HepG2 (cell line): ENCODE measurements around the gene KIF26B. TPM values are rescaled to one million over a fixed set of nuclear protein-coding genes. Genes with fewer than 3 reads are reported as not detected.

Source experiments
- ATAC-seq: fragments of 200-7000 bp; cut with Tn5 transposase; 3 replicates; pipeline ENCODE4 v1.9.1; 2020; ENCODE audit warnings: mild to moderate bottlenecking, moderate library complexity
- BruUV-seq: library from RNA; stranded (reverse); fragments of 400-500 nt; replicated peaks from 2 replicates; lab custom pipeline; 2021; lab: Mats Ljungman, UMichigan
- CTCF ChIA-PET: fragments of 300-600 bp; formaldehyde crosslinking; extraction: SDS; loops from one replicate; lab custom pipeline; 2021; ENCODE audit warnings: low total read pairs, inconsistent platforms, low intra/inter-chr PET ratio; lab: Yijun Ruan, JAX
- POLR2A ChIA-PET: fragments of 350-600 bp; sonication (Branson Sonifier 250); formaldehyde crosslinking; loops from one replicate; lab custom pipeline; 2020; ENCODE audit warnings: antibody characterized with exemption, inconsistent platforms; lab: Yijun Ruan, JAX
- DNase-seq: peaks from one replicate; pipeline ENCODE4 v3.0.0-alpha.2; 2015; ENCODE audit warnings: low spot score
- FAIRE-seq: peaks from 3 replicates; lab custom pipeline; 2011; peaks lifted over from hg19 to GRCh38; lab: Jason Lieb, UNC
- H2AFZ ChIP-seq: one replicate; pipeline ENCODE4 v1.6.1; 2011; ENCODE audit warnings: low read length, inconsistent platforms
- H3K27ac ChIP-seq: fragments of 300-600 bp; 3 replicates; pipeline ENCODE4 v1.8.0; 2011; ENCODE audit warnings: mixed run types, mild to moderate bottlenecking, mixed read lengths, low read length, inconsistent platforms; ENCODE audit not compliant: insufficient read depth; ENCODE audit errors: extremely low read length
- H3K27me3 ChIP-seq, 2 experiments: fragments of 200-600 bp in 1 of 2; 2 replicates in 1 of 2; 3 replicates in 1 of 2; pipeline versions ENCODE4 v1.6.0 to v1.8.0; 2011; ENCODE audit warnings: low read length in 2 of 2, mild to moderate bottlenecking in 2 of 2, moderate library complexity in 2 of 2, inconsistent platforms in 1 of 2; ENCODE audit not compliant: insufficient read depth in 2 of 2, control insufficient read depth in 1 of 2
- H3K36me3 ChIP-seq, 2 experiments: fragments of 200-600 bp in 1 of 2; replicated peaks in 1 of 2; 2 replicates in 1 of 2; 3 replicates in 1 of 2; pipeline versions ENCODE4 v1.5.1 to v1.8.0; 2011; ENCODE audit warnings: low read length in 2 of 2, inconsistent platforms in 1 of 2; ENCODE audit not compliant: insufficient read depth in 2 of 2, control insufficient read depth in 1 of 2
- H3K4me1 ChIP-seq: 2 replicates; pipeline ENCODE4 v1.5.1; 2012; ENCODE audit warnings: low read length, inconsistent platforms; ENCODE audit not compliant: insufficient read depth
- H3K4me2 ChIP-seq: 2 replicates; pipeline ENCODE4 v1.6.0; 2011; ENCODE audit warnings: low read depth, low read length, inconsistent platforms
- H3K4me3 ChIP-seq, 3 experiments: fragments of 200-600 bp in 1 of 3; sonication (generic), shearing (Covaris generic) in 1 of 3; replicated peaks in 1 of 3; 2 replicates each; pipeline ENCODE4 v1.5.1; 2011 to 2016; ENCODE audit warnings: low read length in 3 of 3, inconsistent platforms in 2 of 3, low read depth in 2 of 3, mild to moderate bottlenecking in 2 of 3, control low read depth in 1 of 3, mixed read lengths in 1 of 3; ENCODE audit not compliant: insufficient read depth in 1 of 3
- H3K79me2 ChIP-seq: one replicate; pipeline ENCODE4 v1.6.1; 2011; ENCODE audit warnings: low read length, inconsistent platforms; ENCODE audit not compliant: insufficient read depth
- H3K9ac ChIP-seq: 2 replicates; pipeline ENCODE4 v1.6.0; 2011; ENCODE audit warnings: mild to moderate bottlenecking, low read depth, low read length, inconsistent platforms; ENCODE audit not compliant: insufficient read depth
- H3K9me3 ChIP-seq: 2 replicates; pipeline ENCODE4 v1.5.1; 2012; ENCODE audit warnings: mild to moderate bottlenecking, low read length
- H4K20me1 ChIP-seq: 2 replicates; pipeline ENCODE4 v1.6.0; 2011; ENCODE audit warnings: inconsistent platforms, mild to moderate bottlenecking, low read length, moderate library complexity; ENCODE audit not compliant: insufficient read depth
- BRF2 ChIP-seq: sonication (generic); formaldehyde crosslinking; IDR thresholded peaks from 2 replicates; pipeline ENCODE4 v1.8.1; 2022; ENCODE audit warnings: mild to moderate bottlenecking, missing genetic modification reagents
- DNMT3B ChIP-seq: conservative IDR thresholded peaks from 2 replicates; pipeline ENCODE4 v1.6.1; 2016; ENCODE audit warnings: missing biosample characterization, control low read depth
- FOXA3 ChIP-seq: IDR thresholded peaks from 2 replicates; pipeline ENCODE4 v1.6.1; 2016; ENCODE audit warnings: missing genetic modification reagents, missing compliant biosample characterization
- JUNB ChIP-seq: sonication (generic); formaldehyde crosslinking; IDR thresholded peaks from 2 replicates; pipeline ENCODE4 v1.8.0; 2022; ENCODE audit warnings: missing genetic modification reagents, mild to moderate bottlenecking, borderline replicate concordance
- KDM6A ChIP-seq: IDR thresholded peaks from 2 replicates; pipeline ENCODE4 v1.6.1; 2016; ENCODE audit warnings: low read depth
- PRPF4 ChIP-seq: fragments of 200-400 bp; formaldehyde crosslinking; IDR thresholded peaks from 2 replicates; pipeline ENCODE4 v1.6.1; 2016; ENCODE audit warnings: low read length, low read depth; ENCODE audit not compliant: poor library complexity, severe bottlenecking
- RERE ChIP-seq: IDR thresholded peaks from 2 replicates; pipeline ENCODE4 v1.6.1; 2016; ENCODE audit warnings: low read depth, missing genetic modification reagents, missing compliant biosample characterization
- SRSF9 ChIP-seq: fragments of 200-400 bp; formaldehyde crosslinking; IDR thresholded peaks from 2 replicates; pipeline ENCODE4 v1.6.1; 2018; ENCODE audit warnings: borderline replicate concordance, mild to moderate bottlenecking, low read depth, low read length; ENCODE audit not compliant: insufficient read depth, poor library complexity, severe bottlenecking
- THAP8 ChIP-seq: sonication (generic); formaldehyde crosslinking; IDR thresholded peaks from 2 replicates; pipeline ENCODE4 v1.5.1; 2020; ENCODE audit warnings: missing genetic modification reagents, mild to moderate bottlenecking, borderline replicate concordance
- ZEB1 ChIP-seq: IDR thresholded peaks from 2 replicates; pipeline ENCODE4 v1.6.1; 2012; ENCODE audit warnings: mild to moderate bottlenecking, low read depth, inconsistent platforms; ENCODE audit not compliant: insufficient replicate concordance
- ZNF10 ChIP-seq: sonication (generic); formaldehyde crosslinking; IDR thresholded peaks from 2 replicates; pipeline ENCODE4 v1.4.0; 2020; ENCODE audit warnings: mild to moderate bottlenecking, low read depth, missing genetic modification reagents, borderline replicate concordance
- ZNF362 ChIP-seq: sonication (generic); formaldehyde crosslinking; IDR thresholded peaks from 2 replicates; pipeline ENCODE4 v1.4.0; 2020; ENCODE audit warnings: missing genetic modification reagents, mild to moderate bottlenecking, borderline replicate concordance
- ZNF598 ChIP-seq: sonication (generic); formaldehyde crosslinking; IDR thresholded peaks from 2 replicates; pipeline ENCODE4 v1.5.1; 2020; ENCODE audit warnings: mild to moderate bottlenecking, missing genetic modification reagents, borderline replicate concordance
- ZNF777 ChIP-seq: sonication (generic); formaldehyde crosslinking; IDR thresholded peaks from 2 replicates; pipeline ENCODE4 v1.4.0; 2020; ENCODE audit warnings: missing genetic modification reagents
- WGBS: methylation state at CpG from one replicate; pipeline ENCODE4 v1.1.6; 2017; ENCODE audit warnings: low lambda C conversion rate; 5-methylcytosine and 5-hydroxymethylcytosine counted together
- in situ Hi-C: cut with HindIII; loops from 2 replicates; pipeline ENCODE4 v1.10.0; 2017; ENCODE audit warnings: low pct_unique_long_range_greater_than_20kb; ENCODE audit not compliant: extremely low pct_ligation_motif_present
- intact Hi-C: fragments of 100-400 bp; cut with micrococcal nuclease; formaldehyde crosslinking; loops from one replicate; pipeline ENCODE4 v1.10.0; 2022; ENCODE audit not compliant: unreplicated experiment
- polyA plus RNA-seq, 8 experiments: library from polyadenylated mRNA; depleted of rRNA in 3 of 8; stranded (reverse) in 7 of 8; unstranded in 1 of 8; fragments of >200 nt; fragmentation: Illumina TruSeq in 4 of 8; extraction: Trizol in 4 of 8; gene quantifications; 2 replicates each; pipeline versions ENCODE4 v1.2.1 to v1.2.3, GENCODE V29; 2011 to 2016; ENCODE audit warnings: low read depth in 4 of 8, missing spikeins in 1 of 8, mixed read lengths in 1 of 8; ENCODE audit not compliant: insufficient read depth in 1 of 8
- total RNA-seq, 5 experiments: library from RNA; depleted of rRNA; stranded (reverse); fragments of >200 nt; fragmentation: Illumina TruSeq; extraction: Trizol; gene quantifications; 2 replicates each; pipeline ENCODE4 v1.2.3, GENCODE V29; 2016; ENCODE audit warnings: low read depth in 1 of 5

KIF26B gene
- total and polyA plus RNA-seq, 2 of the 13 experiments (the other 11 are each of a cell fraction or from before 2014, with no cell fraction given): 0.08 to 0.09 TPM

- BruUV-seq: no TSS peak
- Histone ChIP-seq H3K9me3 (no peaks in the 10 kb centered on the region), H3K4me2 (no peak overlapping the region), H4K20me1 (no peaks in the 10 kb centered on the region), H2AFZ (no peak overlapping the region), H3K79me2 (no peaks in the 10 kb centered on the region), H3K4me3 (no peak overlapping the region), H3K4me1 (peaks cover 61% of the 10 kb centered on the region), H3K27ac (no peak overlapping the region), H3K27me3 (no peaks in the 10 kb centered on the region), H3K9ac (no peak overlapping the region), H3K36me3 (no peaks in the 10 kb centered on the region)
- DNase-seq (no peak), FAIRE-seq (no peak), ATAC-seq (no peak)
- ChIA-PET CTCF (no interaction called here), POLR2A (no interaction called here)
- 87% methylated on average over 16 of the region's 16 CpGs for WGBS
- intact Hi-C loops (no loop called here), in situ Hi-C loops (no loop called here)
- TF ChIP-seq PRPF4 (no peak), KDM6A (no peak), JUNB (CRISPR knock-in tag) (no peak), ZNF598 (no peak), RERE (CRISPR knock-in tag) (no peak), ZNF10 (CRISPR knock-in tag) (no peak), SRSF9 (no peak), BRF2 (CRISPR knock-in tag) (no peak), ZNF362 (CRISPR knock-in tag) (no peak), ZNF777 (CRISPR knock-in tag) (no peak), DNMT3B (no peak), FOXA3 (CRISPR knock-in tag) (no peak), THAP8 (CRISPR knock-in tag) (no peak), ZEB1 (no peak)
These were observed 310.9 kb downstream of the KIF26B start for GRCh38 chr1:245465666-245466065.
